ENCODE results near the gene HNRNPA3.

The HNRNPA3 gene

DNA sequence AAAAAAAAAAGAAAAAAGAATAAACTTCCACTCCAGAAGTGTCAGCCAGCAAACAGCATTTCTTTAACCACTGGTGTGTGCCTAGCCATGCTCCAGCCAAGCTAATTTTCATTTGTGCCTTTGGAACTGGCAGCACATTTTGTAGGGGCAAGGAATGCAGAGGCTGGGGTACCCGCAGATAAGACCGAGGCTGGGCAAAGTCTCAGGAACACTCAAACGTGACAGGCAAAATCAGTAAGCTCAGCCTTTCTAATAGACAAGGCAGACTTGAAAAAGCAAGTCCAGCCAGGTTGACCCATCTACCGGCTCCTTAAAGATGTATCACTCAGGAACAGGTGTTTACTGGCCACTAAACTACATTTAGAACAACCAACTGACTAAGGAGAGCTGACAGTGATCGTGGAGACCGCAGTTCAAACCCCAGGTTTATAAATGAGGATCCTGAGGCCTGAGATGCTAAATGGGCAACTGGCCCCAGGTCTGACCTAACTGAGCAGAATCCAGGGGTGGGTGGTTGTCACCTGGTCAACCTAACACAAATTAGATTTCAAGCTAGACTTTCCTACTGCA, 35.2 kb downstream of the HNRNPA3 start:
- TF ChIP-seq, protein P1, sequence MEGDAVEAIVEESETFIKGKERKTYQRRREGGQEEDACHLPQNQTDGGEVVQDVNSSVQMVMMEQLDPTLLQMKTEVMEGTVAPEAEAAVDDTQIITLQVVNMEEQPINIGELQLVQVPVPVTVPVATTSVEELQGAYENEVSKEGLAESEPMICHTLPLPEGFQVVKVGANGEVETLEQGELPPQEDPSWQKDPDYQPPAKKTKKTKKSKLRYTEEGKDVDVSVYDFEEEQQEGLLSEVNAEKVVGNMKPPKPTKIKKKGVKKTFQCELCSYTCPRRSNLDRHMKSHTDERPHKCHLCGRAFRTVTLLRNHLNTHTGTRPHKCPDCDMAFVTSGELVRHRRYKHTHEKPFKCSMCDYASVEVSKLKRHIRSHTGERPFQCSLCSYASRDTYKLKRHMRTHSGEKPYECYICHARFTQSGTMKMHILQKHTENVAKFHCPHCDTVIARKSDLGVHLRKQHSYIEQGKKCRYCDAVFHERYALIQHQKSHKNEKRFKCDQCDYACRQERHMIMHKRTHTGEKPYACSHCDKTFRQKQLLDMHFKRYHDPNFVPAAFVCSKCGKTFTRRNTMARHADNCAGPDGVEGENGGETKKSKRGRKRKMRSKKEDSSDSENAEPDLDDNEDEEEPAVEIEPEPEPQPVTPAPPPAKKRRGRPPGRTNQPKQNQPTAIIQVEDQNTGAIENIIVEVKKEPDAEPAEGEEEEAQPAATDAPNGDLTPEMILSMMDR (IDR thresholded peaks at IDR 0.05; ENCODE audit: control insufficient read depth, extremely low read depth, insufficient read depth): no peak
- DNase-seq (ENCODE audit: low read depth): no peak
- H3K4me3 ChIP-seq (ENCODE audit: low read depth, low read length): no peak overlapping the region

DNA sequence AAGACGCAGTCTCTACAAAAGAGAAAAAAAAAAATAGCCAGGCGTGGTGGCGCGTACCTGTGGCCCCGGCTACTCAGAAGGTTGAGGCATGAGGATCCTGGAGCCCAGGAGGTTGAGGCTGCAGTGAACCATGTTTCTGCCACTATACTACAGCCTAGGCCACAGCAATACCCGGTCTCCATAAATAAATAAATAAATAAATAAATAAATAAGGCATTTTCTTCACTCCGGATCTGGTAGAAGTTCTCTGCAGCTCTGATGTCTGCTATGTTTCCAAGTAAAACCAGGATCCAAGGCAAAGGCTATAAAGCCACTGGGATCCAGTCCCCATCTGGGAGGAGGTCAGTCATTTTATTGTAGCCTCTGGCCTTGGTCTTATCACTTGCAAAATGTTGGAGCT, 36.4 kb downstream of the HNRNPA3 start:
- TF ChIP-seq, protein P1 (IDR thresholded peaks at IDR 0.05; ENCODE audit: control insufficient read depth, extremely low read depth, insufficient read depth): no peak
- no peak for DNase-seq (ENCODE audit: low read depth)
- no peak overlapping the region for H3K4me3 ChIP-seq (ENCODE audit: low read depth, low read length)

DNA sequence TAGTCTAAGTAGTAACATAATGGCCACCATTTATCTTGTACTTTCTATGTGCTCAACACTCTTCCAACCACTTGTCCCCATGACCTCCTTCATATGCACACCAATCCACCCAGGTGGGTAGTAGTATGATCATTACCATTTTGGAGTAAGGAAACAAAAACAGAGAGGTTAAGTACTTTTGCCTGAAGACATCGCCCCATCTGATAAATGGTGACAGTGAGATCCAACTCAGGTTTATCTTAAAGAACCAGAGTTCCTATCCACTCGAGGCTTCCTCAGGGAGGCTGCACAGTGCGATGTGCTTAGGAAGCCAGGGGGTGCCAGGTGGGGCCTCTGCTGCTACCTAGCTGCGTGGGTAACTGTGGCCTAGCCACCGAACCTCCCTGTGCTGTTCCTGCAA, 37.9 kb downstream of the HNRNPA3 start:
- TF ChIP-seq, protein P1 (IDR thresholded peaks at IDR 0.05; ENCODE audit: control insufficient read depth, extremely low read depth, insufficient read depth): no peak
- no peak for DNase-seq (ENCODE audit: low read depth)
- no peak overlapping the region for H3K4me3 ChIP-seq (ENCODE audit: low read depth, low read length)

DNA sequence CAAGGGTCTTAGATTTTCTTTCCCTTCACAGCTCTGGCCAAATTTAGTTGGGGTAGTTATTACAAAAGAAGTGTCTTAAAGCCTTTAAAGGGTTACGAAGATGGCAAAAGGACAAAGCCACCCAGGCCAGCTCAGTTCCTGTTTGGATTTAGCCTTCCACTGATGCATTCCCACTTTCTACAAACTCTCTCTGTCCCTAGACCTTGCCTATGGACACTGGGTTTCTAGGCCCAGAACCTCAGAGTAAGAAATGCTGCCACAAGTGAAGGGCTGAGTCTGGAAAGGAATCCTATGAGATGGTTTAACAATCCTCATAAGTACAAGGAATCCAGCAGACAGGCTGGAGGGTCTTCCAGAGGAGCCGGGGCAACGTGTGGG, 38.6 kb downstream of the HNRNPA3 start:
- TF ChIP-seq, protein P1 (IDR thresholded peaks at IDR 0.05; ENCODE audit: control insufficient read depth, extremely low read depth, insufficient read depth): no peak
- no peak overlapping the region for H3K4me3 ChIP-seq (ENCODE audit: low read depth, low read length)
- no peak for DNase-seq (ENCODE audit: low read depth)

DNA sequence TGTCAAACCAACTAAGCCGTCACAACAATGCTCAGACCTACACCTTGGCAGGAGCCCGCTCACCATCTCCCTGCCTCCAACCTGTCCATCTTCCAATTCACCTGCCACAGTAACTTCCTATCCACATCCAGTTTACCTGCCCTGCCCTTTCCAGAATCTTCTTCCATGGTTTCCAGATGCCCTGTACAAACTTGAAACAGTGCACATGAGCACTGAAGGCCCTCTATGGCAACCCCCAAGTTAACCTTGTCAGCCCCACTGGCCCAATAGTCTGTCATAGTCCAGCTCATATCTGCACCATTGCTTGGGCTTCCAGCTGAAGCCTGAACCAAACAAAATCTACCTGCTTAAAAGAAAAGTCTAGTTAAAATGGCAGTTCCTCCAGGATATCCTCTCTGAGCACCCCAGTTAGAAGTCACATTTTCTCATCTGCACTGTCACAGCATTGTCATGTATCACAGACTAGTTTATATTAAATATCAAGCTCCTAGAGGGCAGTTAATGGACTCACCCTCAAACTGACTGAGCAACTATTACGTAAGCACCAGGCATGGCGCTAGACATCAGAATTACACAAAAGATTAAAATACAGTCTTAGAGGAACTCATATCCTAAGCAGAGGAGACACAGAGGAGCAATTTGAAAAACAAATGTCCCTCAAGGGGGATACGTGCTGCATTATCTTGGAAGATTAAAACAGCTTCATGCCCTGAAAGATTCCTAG, 40.4 kb downstream of the HNRNPA3 start:
- H3K4me3 ChIP-seq (ENCODE audit: low read depth, low read length): no peak overlapping the region
- TF ChIP-seq, protein P1 (IDR thresholded peaks at IDR 0.05; ENCODE audit: control insufficient read depth, extremely low read depth, insufficient read depth): no peak
- no peak for DNase-seq (ENCODE audit: low read depth)

DNA sequence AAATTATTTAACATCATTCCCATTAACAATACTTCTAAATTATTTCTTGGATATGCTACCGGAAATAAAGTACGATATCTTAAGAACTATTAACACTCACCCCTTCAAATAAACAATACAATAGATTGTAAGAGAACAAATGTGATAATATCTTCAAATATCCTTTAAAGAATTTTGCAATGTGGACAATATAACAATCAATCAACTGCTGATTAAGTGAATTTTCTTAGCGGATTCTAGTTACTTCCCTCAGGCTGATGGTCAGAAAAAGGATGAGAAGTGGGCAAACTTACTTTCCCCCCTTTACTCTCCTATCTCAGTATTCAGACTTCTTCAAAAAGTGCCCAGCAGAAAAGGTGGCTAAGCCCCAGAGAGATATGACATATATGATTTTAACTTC, 41.1 kb downstream of the HNRNPA3 start:
- no peak for DNase-seq (ENCODE audit: low read depth)
- TF ChIP-seq, protein P1 (IDR thresholded peaks at IDR 0.05; ENCODE audit: control insufficient read depth, extremely low read depth, insufficient read depth): no peak
- H3K4me3 ChIP-seq (ENCODE audit: low read depth, low read length): no peak overlapping the region
